HEK293 (cell line): ENCODE results near the gene WWOX.
A peak's percentile ranks its signal among the peaks of the same experiment; 100 is the strongest.

Experiments
- CTCF ChIA-PET: fragments of 350-600 bp; formaldehyde crosslinking; extraction: SDS; loops from one replicate; lab custom pipeline; 2021; ENCODE audit warnings: antibody characterized with exemption; lab: Yijun Ruan, JAX
- POLR2A ChIA-PET: fragments of 300-600 bp; formaldehyde crosslinking; extraction: SDS; loops from one replicate; lab custom pipeline; 2020; ENCODE audit warnings: antibody characterized with exemption, inconsistent platforms; lab: Yijun Ruan, JAX
- H3K27ac ChIP-seq: fragments of 200-500 bp; sonication (Bioruptor generic); 2 replicates; pipeline ENCODE4 v1.5.1; 2014; ENCODE audit warnings: low read depth, low read length, control low read depth, inconsistent platforms; ENCODE audit errors: extremely low read depth
- H3K36me3 ChIP-seq, 2 experiments: fragments of 200-500 bp in 1 of 2; sonication (Bioruptor generic) in 1 of 2; 1 replicate in 1 of 2; 2 replicates in 1 of 2; pipeline ENCODE4 v1.5.1; 2014 to 2017; ENCODE audit warnings: inconsistent platforms in 2 of 2, low read length in 2 of 2; ENCODE audit not compliant: control insufficient read depth in 2 of 2, insufficient read depth in 1 of 2
- H3K4me1 ChIP-seq: fragments of 200-500 bp; sonication (Bioruptor generic); 2 replicates; pipeline ENCODE4 v1.5.1; 2014; ENCODE audit warnings: mild to moderate bottlenecking, low read length, inconsistent platforms; ENCODE audit not compliant: control insufficient read depth, insufficient read depth
- H3K4me3 ChIP-seq: 2 replicates; pipeline ENCODE4 v1.5.1; 2011; ENCODE audit warnings: low read depth, mild to moderate bottlenecking, control low read depth, low read length, moderate library complexity
- H3K9me3 ChIP-seq: fragments of 200-500 bp; sonication (Bioruptor generic); 2 replicates; pipeline ENCODE4 v1.5.1; 2014; ENCODE audit warnings: low read depth, low read length, inconsistent platforms; ENCODE audit not compliant: control insufficient read depth, insufficient read depth
- KLF9 ChIP-seq: fragments of 450-650 bp; formaldehyde crosslinking; IDR thresholded peaks from 2 replicates; pipeline ENCODE4 v1.5.1; 2016; ENCODE audit warnings: missing biosample characterization, missing genetic modification characterization, low read depth
- ZFP69B ChIP-seq: fragments of 450-650 bp; formaldehyde crosslinking; IDR thresholded peaks from 2 replicates; pipeline ENCODE4 v1.5.1; 2016; ENCODE audit warnings: missing biosample characterization, missing genetic modification characterization
- ZNF155 ChIP-seq: fragments of 450-650 bp; formaldehyde crosslinking; IDR thresholded peaks from 2 replicates; pipeline ENCODE4 v1.5.1; 2016; ENCODE audit warnings: missing biosample characterization, missing genetic modification characterization
- ZNF174 ChIP-seq: fragments of 450-650 bp; formaldehyde crosslinking; IDR thresholded peaks from 2 replicates; pipeline ENCODE4 v1.5.0; 2017; ENCODE audit warnings: missing biosample characterization, mild to moderate bottlenecking, missing genetic modification characterization
- ZNF214 ChIP-seq: fragments of 450-650 bp; formaldehyde crosslinking; IDR thresholded peaks from 2 replicates; pipeline ENCODE4 v1.5.1; 2017; ENCODE audit warnings: missing biosample characterization, mild to moderate bottlenecking, missing genetic modification characterization, borderline replicate concordance
- ZNF302 ChIP-seq: fragments of 450-650 bp; formaldehyde crosslinking; IDR thresholded peaks from 2 replicates; pipeline ENCODE4 v1.5.1; 2016; ENCODE audit warnings: missing biosample characterization, missing genetic modification characterization, low read depth
- ZNF549 ChIP-seq: fragments of 450-650 bp; IDR thresholded peaks from 2 replicates; pipeline ENCODE4 v1.5.1; 2018; ENCODE audit warnings: missing biosample characterization, missing genetic modification characterization, mild to moderate bottlenecking, inconsistent platforms, moderate library complexity
- ZSCAN23 ChIP-seq: fragments of 450-650 bp; formaldehyde crosslinking; IDR thresholded peaks from 2 replicates; pipeline ENCODE4 v1.5.1; 2016; ENCODE audit warnings: missing biosample characterization, missing genetic modification characterization
- TF ChIP-seq, protein P1 (sequence below): fragments of 450-650 bp; IDR thresholded peaks from 2 replicates; pipeline ENCODE4 v1.5.1; 2018; ENCODE audit warnings: missing biosample characterization, mild to moderate bottlenecking, missing genetic modification characterization
- TF ChIP-seq, protein P2 (sequence below): fragments of 450-650 bp; formaldehyde crosslinking; IDR thresholded peaks from 2 replicates; pipeline ENCODE4 v1.5.1; 2016; ENCODE audit warnings: missing biosample characterization, missing genetic modification characterization
- TF ChIP-seq, protein P3 (sequence below): fragments of 450-650 bp; formaldehyde crosslinking; IDR thresholded peaks from 2 replicates; pipeline ENCODE4 v1.5.1; 2017; ENCODE audit warnings: missing biosample characterization, missing genetic modification characterization
- TF ChIP-seq, protein P4 (sequence below): fragments of 450-650 bp; formaldehyde crosslinking; IDR thresholded peaks from 2 replicates; pipeline ENCODE4 v1.5.1; 2016; ENCODE audit warnings: missing biosample characterization, missing genetic modification characterization, borderline replicate concordance
- TF ChIP-seq, protein P5 (sequence below): fragments of 450-650 bp; formaldehyde crosslinking; IDR thresholded peaks from 2 replicates; pipeline ENCODE4 v1.5.1; 2017; ENCODE audit warnings: missing biosample characterization, missing genetic modification characterization

The WWOX gene

DNA sequence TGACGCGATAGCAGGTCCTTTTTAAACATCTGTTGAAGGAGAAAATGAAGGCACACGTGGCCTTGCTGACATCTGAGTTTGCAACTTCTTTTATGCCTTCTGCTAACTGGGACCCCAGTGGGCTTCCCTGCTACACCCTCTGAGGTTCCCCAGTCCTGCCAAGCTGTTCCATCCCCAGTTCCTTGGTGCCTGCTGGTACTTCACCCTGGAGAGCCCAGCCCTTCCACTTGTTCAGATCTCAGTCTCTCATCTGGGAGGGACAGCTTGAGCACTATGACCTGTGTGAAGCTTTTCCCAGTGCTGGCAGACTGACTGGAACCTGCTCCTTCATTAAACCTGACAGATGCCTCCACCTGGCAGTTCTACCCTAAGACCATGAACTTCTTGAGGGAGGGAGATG is 95.5 kb downstream of the WWOX start:
- H3K4me1 ChIP-seq = no peaks in the 10 kb centered on the region
- TF ChIP-seq KLF9 (tag by site-specific recombination) (no peak), ZNF174 (tag by site-specific recombination) (no peak), ZNF302 (tag by site-specific recombination) (no peak)
- TF ChIP-seq, protein P1, sequence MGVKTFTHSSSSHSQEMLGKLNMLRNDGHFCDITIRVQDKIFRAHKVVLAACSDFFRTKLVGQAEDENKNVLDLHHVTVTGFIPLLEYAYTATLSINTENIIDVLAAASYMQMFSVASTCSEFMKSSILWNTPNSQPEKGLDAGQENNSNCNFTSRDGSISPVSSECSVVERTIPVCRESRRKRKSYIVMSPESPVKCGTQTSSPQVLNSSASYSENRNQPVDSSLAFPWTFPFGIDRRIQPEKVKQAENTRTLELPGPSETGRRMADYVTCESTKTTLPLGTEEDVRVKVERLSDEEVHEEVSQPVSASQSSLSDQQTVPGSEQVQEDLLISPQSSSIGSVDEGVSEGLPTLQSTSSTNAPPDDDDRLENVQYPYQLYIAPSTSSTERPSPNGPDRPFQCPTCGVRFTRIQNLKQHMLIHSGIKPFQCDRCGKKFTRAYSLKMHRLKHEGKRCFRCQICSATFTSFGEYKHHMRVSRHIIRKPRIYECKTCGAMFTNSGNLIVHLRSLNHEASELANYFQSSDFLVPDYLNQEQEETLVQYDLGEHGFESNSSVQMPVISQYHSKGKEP (tag by site-specific recombination) = no peak
- CTCF ChIA-PET = interaction anchor here (0.5 kb wide), 1 partner anchor 568 kb away, joined by 3 read pairs; no protein-coding TSS in a partner anchor
- POLR2A ChIA-PET = no interaction called here
- no peak overlapping the region for H3K4me3 ChIP-seq
- H3K36me3 ChIP-seq = no peaks in the 10 kb centered on the region
- no peaks in the 10 kb centered on the region for H3K9me3 ChIP-seq
- no peak overlapping the region for H3K27ac ChIP-seq

DNA sequence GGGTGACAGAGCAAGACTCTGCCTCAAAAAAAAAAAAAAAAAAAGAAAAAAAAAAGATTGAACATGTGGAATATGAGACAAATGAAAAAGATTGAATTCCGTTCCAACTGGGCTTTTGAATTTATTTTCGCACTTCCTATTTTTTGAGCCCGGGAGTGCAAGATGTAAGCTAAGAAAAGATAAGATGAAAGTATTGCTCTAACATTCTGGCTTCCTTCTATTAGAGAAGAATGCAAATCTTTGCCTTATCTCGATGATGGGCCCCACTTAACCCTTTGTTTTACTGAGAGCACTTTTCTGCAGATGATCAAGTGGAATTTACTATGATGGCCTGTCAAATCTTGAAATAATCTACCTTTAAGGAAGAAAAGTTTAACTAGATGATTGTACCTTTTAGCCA is 96.3 kb downstream of the WWOX start:
- Histone ChIP-seq H3K27ac (no peak overlapping the region), H3K9me3 (no peaks in the 10 kb centered on the region), H3K36me3 (no peaks in the 10 kb centered on the region), H3K4me1 (peaks cover 3% of the 10 kb centered on the region; the same call in 1 of the 2 replicates), H3K4me3 (no peak overlapping the region)
- CTCF ChIA-PET = interaction anchor here (1.2 kb wide), 1 partner anchor 10 kb away, joined by 3 read pairs; no protein-coding TSS in a partner anchor
- TF ChIP-seq ZNF214 (tag by site-specific recombination) = no peak
- no peak for TF ChIP-seq ZSCAN23 (tag by site-specific recombination)
- no peak for TF ChIP-seq ZNF155
- peak; percentile 65; the same call in 1 of the 2 replicates for TF ChIP-seq ZFP69B (tag by site-specific recombination)
- TF ChIP-seq, protein P2, sequence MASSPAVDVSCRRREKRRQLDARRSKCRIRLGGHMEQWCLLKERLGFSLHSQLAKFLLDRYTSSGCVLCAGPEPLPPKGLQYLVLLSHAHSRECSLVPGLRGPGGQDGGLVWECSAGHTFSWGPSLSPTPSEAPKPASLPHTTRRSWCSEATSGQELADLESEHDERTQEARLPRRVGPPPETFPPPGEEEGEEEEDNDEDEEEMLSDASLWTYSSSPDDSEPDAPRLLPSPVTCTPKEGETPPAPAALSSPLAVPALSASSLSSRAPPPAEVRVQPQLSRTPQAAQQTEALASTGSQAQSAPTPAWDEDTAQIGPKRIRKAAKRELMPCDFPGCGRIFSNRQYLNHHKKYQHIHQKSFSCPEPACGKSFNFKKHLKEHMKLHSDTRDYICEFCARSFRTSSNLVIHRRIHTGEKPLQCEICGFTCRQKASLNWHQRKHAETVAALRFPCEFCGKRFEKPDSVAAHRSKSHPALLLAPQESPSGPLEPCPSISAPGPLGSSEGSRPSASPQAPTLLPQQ (tag by site-specific recombination) = peak; percentile 85
- POLR2A ChIA-PET = no interaction called here

DNA sequence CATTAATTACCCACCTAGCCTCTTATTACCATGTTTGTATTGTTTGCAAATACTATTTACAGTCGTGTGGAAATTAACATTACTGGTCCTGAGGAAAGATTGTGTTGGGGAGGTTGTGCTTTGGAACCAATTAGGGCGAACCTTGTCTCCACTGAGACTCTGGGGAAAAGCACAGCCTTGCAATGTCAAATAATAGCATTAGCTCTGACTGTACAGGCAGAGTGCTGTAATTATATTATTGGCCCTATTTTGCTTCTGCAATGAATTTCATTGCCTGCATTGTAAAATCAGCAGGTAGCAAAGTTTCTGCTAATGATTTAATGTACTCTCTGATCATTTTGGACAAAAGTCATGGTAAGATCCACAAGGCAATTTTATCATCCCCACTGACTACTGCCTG is 97.0 kb downstream of the WWOX start:
- CTCF ChIA-PET = interaction anchor here (1.2 to 1.3 kb wide), 2 partner anchors 11 to 47 kb away, joined by 3 read pairs; no protein-coding TSS in a partner anchor
- no peak overlapping the region for H3K27ac ChIP-seq
- TF ChIP-seq, protein P3, sequence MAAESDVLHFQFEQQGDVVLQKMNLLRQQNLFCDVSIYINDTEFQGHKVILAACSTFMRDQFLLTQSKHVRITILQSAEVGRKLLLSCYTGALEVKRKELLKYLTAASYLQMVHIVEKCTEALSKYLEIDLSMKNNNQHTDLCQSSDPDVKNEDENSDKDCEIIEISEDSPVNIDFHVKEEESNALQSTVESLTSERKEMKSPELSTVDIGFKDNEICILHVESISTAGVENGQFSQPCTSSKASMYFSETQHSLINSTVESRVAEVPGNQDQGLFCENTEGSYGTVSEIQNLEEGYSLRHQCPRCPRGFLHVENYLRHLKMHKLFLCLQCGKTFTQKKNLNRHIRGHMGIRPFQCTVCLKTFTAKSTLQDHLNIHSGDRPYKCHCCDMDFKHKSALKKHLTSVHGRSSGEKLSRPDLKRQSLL (tag by site-specific recombination) = no peak
- TF ChIP-seq, protein P4, sequence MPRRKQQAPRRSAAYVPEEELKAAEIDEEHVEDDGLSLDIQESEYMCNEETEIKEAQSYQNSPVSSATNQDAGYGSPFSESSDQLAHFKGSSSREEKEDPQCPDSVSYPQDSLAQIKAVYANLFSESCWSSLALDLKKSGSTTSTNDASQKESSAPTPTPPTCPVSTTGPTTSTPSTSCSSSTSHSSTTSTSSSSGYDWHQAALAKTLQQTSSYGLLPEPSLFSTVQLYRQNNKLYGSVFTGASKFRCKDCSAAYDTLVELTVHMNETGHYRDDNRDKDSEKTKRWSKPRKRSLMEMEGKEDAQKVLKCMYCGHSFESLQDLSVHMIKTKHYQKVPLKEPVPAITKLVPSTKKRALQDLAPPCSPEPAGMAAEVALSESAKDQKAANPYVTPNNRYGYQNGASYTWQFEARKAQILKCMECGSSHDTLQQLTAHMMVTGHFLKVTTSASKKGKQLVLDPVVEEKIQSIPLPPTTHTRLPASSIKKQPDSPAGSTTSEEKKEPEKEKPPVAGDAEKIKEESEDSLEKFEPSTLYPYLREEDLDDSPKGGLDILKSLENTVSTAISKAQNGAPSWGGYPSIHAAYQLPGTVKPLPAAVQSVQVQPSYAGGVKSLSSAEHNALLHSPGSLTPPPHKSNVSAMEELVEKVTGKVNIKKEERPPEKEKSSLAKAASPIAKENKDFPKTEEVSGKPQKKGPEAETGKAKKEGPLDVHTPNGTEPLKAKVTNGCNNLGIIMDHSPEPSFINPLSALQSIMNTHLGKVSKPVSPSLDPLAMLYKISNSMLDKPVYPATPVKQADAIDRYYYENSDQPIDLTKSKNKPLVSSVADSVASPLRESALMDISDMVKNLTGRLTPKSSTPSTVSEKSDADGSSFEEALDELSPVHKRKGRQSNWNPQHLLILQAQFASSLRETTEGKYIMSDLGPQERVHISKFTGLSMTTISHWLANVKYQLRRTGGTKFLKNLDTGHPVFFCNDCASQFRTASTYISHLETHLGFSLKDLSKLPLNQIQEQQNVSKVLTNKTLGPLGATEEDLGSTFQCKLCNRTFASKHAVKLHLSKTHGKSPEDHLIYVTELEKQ (tag by site-specific recombination) = no peak
- TF ChIP-seq ZNF549 (tag by site-specific recombination) = no peak
- TF ChIP-seq, protein P5, sequence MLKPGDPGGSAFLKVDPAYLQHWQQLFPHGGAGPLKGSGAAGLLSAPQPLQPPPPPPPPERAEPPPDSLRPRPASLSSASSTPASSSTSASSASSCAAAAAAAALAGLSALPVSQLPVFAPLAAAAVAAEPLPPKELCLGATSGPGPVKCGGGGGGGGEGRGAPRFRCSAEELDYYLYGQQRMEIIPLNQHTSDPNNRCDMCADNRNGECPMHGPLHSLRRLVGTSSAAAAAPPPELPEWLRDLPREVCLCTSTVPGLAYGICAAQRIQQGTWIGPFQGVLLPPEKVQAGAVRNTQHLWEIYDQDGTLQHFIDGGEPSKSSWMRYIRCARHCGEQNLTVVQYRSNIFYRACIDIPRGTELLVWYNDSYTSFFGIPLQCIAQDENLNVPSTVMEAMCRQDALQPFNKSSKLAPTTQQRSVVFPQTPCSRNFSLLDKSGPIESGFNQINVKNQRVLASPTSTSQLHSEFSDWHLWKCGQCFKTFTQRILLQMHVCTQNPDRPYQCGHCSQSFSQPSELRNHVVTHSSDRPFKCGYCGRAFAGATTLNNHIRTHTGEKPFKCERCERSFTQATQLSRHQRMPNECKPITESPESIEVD (tag by site-specific recombination) = peak; percentile 23; the same call in 1 of the 2 replicates
- TF ChIP-seq, all 188 proteins: peak for 1
- H3K4me1 ChIP-seq = peaks cover 3% of the 10 kb centered on the region; the same call in 1 of the 2 replicates
- no peak overlapping the region for H3K4me3 ChIP-seq
- no peaks in the 10 kb centered on the region for H3K9me3 ChIP-seq
- POLR2A ChIA-PET = no interaction called here
- H3K36me3 ChIP-seq = no peaks in the 10 kb centered on the region
